Eye (tissue), 1 donor: Measurements from ENCODE around the gene WNT9B.
"Not testable (repeated sequence)": the region's sequence is repeated elsewhere in the genome, so short reads cannot be mapped to it uniquely, and the experiment has no call there.

ENCODE experiments used
- DNase-seq: peaks from one replicate; pipeline ENCODE4 v3.0.0-alpha.2; 2015

Gene WNT9B

GRCh38 chr17:46915596-46915995, 64.2 kb downstream of the WNT9B start:
- no peak for DNase-seq

GRCh38 chr17:46916211-46916610, 64.8 kb downstream of the WNT9B start:
- no peak for DNase-seq

DNA sequence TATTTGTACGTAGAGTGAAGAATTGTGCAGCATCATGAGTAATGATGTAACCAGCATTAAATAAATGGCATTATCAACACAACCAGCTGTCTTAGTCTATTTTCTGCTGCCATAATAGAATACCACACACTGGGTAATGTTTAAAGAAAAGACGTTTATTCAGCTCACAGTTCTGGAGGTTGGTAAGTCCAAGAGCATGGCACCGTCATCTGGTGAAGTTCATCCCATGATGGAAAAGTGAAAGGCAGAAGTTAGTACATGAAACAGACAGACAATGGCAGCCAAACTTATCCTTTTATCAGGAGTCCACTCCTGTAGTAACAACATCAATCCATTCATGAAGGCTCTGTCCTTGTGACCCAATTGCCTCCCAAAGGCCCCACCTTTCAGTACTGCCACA, 65.2 kb downstream of the WNT9B start:
- DNase-seq, result no peak

- no peak for DNase-seq
Observed at GRCh38 chr17:46917041-46917440, 65.7 kb downstream of the WNT9B start.

DNA sequence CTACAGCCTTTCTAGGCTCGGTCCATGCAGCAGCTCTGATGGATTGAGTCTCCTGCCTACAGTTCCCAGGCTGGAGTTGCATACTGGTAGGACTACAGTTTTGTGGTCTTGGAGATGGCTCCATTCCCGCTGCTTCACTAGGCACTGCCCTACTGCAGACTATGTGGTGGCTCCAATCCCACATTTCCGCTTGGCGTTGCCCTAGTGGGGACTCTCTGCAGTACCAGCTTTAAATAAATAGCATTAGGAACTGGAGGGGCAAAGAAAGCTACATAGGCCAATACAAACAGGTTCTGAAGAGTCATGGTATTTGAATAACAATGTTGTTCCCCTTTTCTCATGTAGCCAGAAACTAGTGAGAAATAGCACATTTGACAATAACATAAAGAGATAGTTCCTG, 66.1 kb downstream of the WNT9B start:
- DNase-seq, result no peak

GRCh38 chr17:46921962-46922361, 70.6 kb downstream of the WNT9B start:
- not testable (repeated sequence) for DNase-seq

DNA sequence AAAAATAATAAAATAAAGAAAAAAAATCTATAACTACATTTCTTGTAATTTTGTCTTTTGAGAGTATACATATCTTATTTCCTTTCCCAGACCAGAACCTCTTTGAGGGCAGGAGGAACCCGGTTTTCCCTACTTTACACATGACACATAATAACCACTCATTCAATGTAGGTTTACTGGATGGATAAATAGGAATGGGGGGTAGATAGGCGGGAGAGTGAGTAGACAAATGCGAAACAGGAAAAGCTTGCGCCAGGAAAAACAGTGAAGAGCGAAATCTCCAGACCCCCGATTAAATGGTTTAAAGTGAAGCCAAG, 71.1 kb downstream of the WNT9B start:
- no peak for DNase-seq

- peak; percentile 98 for DNase-seq
Observed at GRCh38 chr17:46922804-46923635, 71.6 kb downstream of the WNT9B start, which contains the start of gene GOSR2. GOSR2 (plus strand) TSS chr17:46923160; CDS start chr17:46923193, 33 bp downstream.

DNA sequence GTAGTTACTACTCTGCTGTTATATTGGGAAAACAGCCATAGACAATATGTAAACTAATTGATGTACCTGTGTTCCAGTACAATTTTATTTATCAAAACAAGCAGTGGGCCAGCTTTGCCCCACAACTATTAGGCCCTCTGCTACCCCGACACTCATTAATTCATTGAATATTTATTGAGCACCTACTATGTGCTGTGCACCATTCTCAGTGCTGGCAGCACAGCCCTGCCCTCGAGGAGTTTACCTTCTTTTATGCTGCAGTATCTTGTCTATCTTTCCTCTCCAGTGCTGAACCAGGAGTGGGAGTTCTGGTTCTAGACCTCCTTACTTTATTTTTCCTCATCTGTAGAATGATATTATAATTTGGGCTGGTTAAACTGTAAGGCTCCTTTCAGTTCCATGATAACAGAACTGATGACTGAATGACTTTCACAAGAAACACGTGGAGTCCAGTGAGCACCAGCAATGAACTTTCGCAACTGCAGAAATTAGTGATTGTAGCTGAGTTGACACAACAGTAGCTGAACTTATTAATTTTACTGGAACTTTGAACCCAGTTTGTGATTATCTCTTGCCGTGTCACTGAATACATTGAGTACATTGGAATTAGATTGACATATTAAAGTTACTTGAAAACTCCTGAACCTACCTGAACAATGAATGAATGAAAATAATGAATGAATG, 73.9 kb downstream of the WNT9B start:
- DNase-seq, result no peak

DNA sequence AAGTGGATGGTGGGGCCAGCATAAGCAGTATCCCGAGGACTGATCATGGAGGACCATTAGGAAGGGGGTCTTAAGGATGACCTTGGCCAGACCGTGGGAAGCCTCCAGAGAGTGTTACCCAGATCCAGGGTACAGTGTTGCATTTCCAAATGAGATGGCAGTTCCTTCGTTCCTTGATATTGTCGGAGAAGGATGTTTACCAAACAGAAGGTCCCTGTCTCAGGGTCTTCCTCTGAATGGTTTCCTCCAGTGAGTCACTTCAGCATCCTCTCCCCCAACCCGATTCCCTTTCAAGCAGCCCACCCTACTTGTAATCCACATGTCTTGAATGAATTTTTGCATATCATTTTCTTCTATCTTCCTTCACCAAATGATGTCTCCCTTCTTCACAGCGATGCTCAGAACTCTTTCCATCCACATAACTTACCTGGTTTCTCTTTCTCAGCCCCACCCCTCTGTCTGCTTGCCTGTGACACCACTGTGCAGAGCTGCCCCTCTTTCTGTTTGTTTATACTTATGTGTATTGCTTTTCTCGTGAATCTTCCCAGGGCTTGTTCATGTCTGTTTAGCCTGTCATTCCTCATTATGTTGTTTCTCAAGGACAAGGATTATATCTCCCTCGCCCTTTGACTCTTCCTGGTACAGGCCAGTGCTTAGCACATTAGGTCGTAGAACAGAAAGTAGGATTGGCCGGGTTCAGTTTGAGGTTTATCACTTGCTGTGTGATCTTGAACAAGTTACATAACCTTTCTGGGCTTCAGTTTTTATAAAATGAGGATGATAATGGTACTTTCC, 77.3 kb downstream of the WNT9B start:
- DNase-seq, result no peak

GRCh38 chr17:46929413-46929812, 78.0 kb downstream of the WNT9B start:
- peak; percentile 78 for DNase-seq

DNA sequence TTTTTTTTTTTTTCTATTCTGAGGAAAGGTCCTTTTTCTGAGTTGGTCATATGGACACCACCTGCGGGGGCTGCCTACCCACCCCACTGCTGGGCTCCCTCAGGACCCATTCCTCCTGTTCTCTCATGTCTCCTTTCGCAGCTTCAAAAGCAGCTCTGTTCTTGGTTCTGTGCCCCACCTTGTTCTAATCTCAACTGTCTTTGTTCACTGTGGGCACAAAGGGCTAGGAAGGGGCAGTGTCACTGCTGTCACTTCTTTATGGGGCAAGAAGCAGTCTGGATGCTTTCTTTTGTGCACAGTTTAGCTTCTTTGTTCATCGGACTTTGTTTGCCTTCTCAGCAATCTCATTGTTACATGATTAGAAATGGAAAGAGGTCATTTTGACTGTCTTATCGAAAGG, 78.7 kb downstream of the WNT9B start:
- peak; percentile 52 for DNase-seq

DNA sequence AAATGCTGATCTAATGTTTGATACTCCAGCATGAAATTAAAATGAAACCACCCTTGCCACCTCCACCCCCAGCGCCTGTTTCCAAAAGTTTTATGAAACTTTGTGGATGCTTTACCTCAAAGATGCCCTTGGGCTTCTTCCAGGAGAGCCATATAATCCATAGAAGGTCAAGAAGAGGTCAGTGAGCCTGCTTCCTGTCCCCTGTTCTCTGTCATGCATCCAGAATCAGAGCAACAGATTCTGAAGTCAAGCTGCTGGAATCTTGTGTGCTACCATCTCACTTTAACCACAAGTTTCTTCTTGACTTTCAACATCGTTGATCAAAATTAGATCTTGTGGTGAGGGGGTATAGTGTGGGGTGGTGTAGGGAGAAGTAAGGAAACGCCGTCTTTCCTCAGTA, 80.2 kb downstream of the WNT9B start:
- no peak for DNase-seq

GRCh38 chr17:46935658-46936266, 84.4 kb downstream of the WNT9B start:
- DNase-seq, result no peak
